Activated CD4-positive, alpha-beta T cell treated with anti-CD3 and anti-CD28 coated beads for 1 hour (primary cell): Measurements from ENCODE around the gene NFATC1.

Source experiments
- DNase-seq: peaks from one replicate; pipeline ENCODE4 v3.0.0-alpha.2; 2020

The NFATC1 gene

GRCh38 chr18:79459946-79460480 lies 64.3 kb downstream of the NFATC1 start:
- no peak for DNase-seq

GRCh38 chr18:79460481-79461300 lies 65.0 kb downstream of the NFATC1 start:
- DNase-seq = no peak

GRCh38 chr18:79461627-79462026 lies 65.9 kb downstream of the NFATC1 start:
- DNase-seq = no peak

GRCh38 chr18:79463424-79463960 lies 67.8 kb downstream of the NFATC1 start:
- DNase-seq = no peak

GRCh38 chr18:79465392-79465991 lies 69.8 kb downstream of the NFATC1 start:
- DNase-seq = no peak

- DNase-seq = no peak
Measured at GRCh38 chr18:79466591-79466990, 70.9 kb downstream of the NFATC1 start.

- no peak for DNase-seq
Measured at GRCh38 chr18:79467126-79467525, 71.4 kb downstream of the NFATC1 start.

- DNase-seq = no peak
Measured at GRCh38 chr18:79468119-79468789, 72.5 kb downstream of the NFATC1 start.

- no peak for DNase-seq
Measured at GRCh38 chr18:79469309-79469708, 73.6 kb downstream of the NFATC1 start.

- DNase-seq = no peak
Measured at GRCh38 chr18:79469751-79470505, 74.2 kb downstream of the NFATC1 start.

GRCh38 chr18:79470547-79470946 lies 74.8 kb downstream of the NFATC1 start:
- no peak for DNase-seq

- no peak for DNase-seq
Measured at GRCh38 chr18:79471046-79471445, 75.3 kb downstream of the NFATC1 start.

GRCh38 chr18:79471597-79471996 lies 75.9 kb downstream of the NFATC1 start:
- DNase-seq = no peak

GRCh38 chr18:79472176-79472575 lies 76.4 kb downstream of the NFATC1 start:
- no peak for DNase-seq

GRCh38 chr18:79472946-79473345 lies 77.2 kb downstream of the NFATC1 start:
- DNase-seq = no peak

- DNase-seq = no peak
Measured at GRCh38 chr18:79476031-79476917, 80.5 kb downstream of the NFATC1 start.

- no peak for DNase-seq
Measured at GRCh38 chr18:79476918-79477571, 81.3 kb downstream of the NFATC1 start.

- DNase-seq = no peak
Measured at GRCh38 chr18:79477711-79478483, 82.2 kb downstream of the NFATC1 start.

- no peak for DNase-seq
Measured at GRCh38 chr18:79478484-79479115, 82.9 kb downstream of the NFATC1 start.
